Measurements from ENCODE around the gene VDAC1. TPM values are rescaled to one million over a fixed set of nuclear protein-coding genes. Genes with fewer than 3 reads are reported as not detected.

The VDAC1 gene
- total RNA-seq, 4 donors from 2014 or later = 113 to 125 (median 118) TPM

DNA sequence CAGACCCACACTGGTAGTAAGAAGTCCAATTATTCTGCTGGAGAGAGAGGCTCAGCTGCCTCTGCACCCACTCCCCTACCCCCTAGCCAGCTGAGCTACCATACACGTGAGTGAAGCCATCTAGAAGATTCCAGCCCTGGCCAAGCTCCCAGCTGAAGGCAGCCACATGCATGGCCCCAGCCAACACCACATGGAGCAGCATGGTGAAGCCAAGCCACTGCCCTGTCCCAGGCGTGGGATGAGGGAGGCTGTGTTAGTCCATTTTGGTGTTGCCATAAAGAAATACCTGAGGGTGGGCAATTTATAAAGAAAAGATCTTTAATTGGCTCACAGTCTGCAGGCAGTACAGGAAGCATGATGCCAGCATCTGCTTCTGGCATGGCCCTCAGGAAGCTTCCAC lies 20.0 kb upstream of the VDAC1 start:
- no peak for TF ChIP-seq POLR2AphosphoS5 (IDR thresholded peaks at IDR 0.05)
- TF ChIP-seq POLR2A (IDR thresholded peaks at IDR 0.05; ENCODE audit: low read depth) = no peak
- no peak for TF ChIP-seq EP300 (IDR thresholded peaks at IDR 0.05)
- TF ChIP-seq, protein P1, sequence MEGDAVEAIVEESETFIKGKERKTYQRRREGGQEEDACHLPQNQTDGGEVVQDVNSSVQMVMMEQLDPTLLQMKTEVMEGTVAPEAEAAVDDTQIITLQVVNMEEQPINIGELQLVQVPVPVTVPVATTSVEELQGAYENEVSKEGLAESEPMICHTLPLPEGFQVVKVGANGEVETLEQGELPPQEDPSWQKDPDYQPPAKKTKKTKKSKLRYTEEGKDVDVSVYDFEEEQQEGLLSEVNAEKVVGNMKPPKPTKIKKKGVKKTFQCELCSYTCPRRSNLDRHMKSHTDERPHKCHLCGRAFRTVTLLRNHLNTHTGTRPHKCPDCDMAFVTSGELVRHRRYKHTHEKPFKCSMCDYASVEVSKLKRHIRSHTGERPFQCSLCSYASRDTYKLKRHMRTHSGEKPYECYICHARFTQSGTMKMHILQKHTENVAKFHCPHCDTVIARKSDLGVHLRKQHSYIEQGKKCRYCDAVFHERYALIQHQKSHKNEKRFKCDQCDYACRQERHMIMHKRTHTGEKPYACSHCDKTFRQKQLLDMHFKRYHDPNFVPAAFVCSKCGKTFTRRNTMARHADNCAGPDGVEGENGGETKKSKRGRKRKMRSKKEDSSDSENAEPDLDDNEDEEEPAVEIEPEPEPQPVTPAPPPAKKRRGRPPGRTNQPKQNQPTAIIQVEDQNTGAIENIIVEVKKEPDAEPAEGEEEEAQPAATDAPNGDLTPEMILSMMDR (IDR thresholded peaks at IDR 0.05) = no peak
- intact Hi-C loops (cut with DNase I) = no loop called here
- no peaks in the 10 kb centered on the region for H3K4me1 ChIP-seq
- WGBS = 74% methylated on average over 2 of the region's 2 CpGs
- H3K9me3 ChIP-seq = no peaks in the 10 kb centered on the region
- no peaks in the 10 kb centered on the region for H3K36me3 ChIP-seq
- DNase-seq (ENCODE audit: extremely low spot score) = no peak
- no peak overlapping the region for H3K27ac ChIP-seq (replicated peaks in 1 of 4)
- peaks cover 0 to 16% (median 0%) of the 10 kb centered on the region in 4 donors for H3K27me3 ChIP-seq
- no peak overlapping the region for H3K4me3 ChIP-seq

DNA sequence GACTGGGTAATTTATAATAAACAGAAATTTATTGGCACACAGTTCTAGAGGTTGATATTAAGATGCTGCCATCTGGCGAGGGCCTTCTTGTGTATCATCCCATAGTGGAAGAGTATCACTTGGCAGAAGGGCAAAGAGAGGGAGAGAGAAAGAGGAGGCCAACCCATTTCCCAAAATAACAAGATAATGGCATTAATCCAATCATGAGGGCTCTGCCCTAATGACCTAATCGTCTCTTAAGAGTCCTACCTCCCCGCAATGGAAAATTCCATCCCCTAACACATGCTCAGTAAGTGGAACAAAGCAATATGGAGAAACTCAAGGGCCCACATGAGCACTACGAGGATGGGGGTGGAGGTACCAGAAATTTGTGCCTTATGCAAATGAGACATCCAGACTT lies 17.6 kb upstream of the VDAC1 start:
- H3K4me1 ChIP-seq = no peaks in the 10 kb centered on the region
- no peak for TF ChIP-seq EP300 (IDR thresholded peaks at IDR 0.05)
- TF ChIP-seq POLR2AphosphoS5 (IDR thresholded peaks at IDR 0.05) = no peak
- TF ChIP-seq, protein P1 (IDR thresholded peaks at IDR 0.05) = no peak
- no peak for TF ChIP-seq POLR2A (IDR thresholded peaks at IDR 0.05; ENCODE audit: low read depth)
- no peaks in the 10 kb centered on the region for H3K9me3 ChIP-seq
- H3K27ac ChIP-seq (replicated peaks in 1 of 4) = no peak overlapping the region
- 76% methylated on average over 4 of the region's 4 CpGs for WGBS
- peaks cover 0 to 16% (median 0%) of the 10 kb centered on the region in 4 donors for H3K27me3 ChIP-seq
- H3K4me3 ChIP-seq = no peak overlapping the region
- H3K36me3 ChIP-seq = no peaks in the 10 kb centered on the region
- intact Hi-C loops (cut with DNase I) = no loop called here
- DNase-seq (ENCODE audit: extremely low spot score) = no peak

DNA sequence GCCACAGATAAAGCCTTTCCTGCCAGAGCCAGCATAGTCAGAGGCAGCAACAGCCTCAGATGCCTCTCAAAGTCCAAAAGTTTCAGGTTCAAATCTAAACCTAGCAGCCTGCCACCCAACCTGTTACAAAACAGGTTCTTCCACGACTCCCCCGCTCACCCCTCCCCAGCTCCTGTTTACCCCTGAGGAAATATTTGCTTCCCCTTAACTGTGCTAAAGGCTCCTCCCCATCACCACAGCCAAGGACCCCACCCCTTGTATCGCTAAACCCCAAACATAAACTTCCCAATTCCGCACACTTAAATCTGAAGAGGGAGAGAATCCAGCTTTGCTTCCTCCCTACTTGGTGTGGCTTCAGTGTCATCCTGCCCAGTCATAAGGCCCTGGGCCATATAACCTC lies 15.4 kb upstream of the VDAC1 start:
- Histone ChIP-seq H3K27ac (replicated peaks in 1 of 4) (no peak overlapping the region), H3K27me3 (peaks cover 0 to 5% (median 0%) of the 10 kb centered on the region in 4 donors), H3K36me3 (no peaks in the 10 kb centered on the region), H3K4me1 (no peaks in the 10 kb centered on the region), H3K9me3 (no peaks in the 10 kb centered on the region), H3K4me3 (no peak overlapping the region)
- DNase-seq (ENCODE audit: extremely low spot score) = no peak
- TF ChIP-seq EP300 (IDR thresholded peaks at IDR 0.05) = no peak
- TF ChIP-seq, protein P1 (IDR thresholded peaks at IDR 0.05) = no peak
- no peak for TF ChIP-seq POLR2AphosphoS5 (IDR thresholded peaks at IDR 0.05)
- no peak for TF ChIP-seq POLR2A (IDR thresholded peaks at IDR 0.05; ENCODE audit: low read depth)
- intact Hi-C loops (cut with DNase I) = no loop called here
- 76% methylated on average over 4 of the region's 4 CpGs for WGBS

DNA sequence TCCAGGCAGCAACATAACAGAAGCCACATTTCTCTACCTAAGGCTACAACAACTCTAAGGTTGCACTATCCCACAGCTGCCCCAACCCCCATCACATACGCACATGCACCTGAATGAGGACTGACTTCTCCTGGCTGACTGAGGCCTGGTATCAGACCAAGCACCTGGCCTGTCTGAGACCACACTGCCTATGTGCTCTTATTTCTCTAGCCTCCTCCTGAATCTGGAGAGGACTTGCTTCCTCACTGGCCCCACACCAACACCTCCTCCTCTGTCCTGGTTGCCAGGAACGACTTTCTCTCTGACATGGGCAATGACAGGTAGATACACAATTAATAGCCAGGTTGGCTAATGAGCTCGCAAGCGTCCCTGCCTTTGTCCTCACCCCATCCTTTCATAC lies 14.9 kb upstream of the VDAC1 start:
- intact Hi-C loops (cut with DNase I) = no loop called here
- DNase-seq (ENCODE audit: extremely low spot score) = no peak
- H3K36me3 ChIP-seq = no peaks in the 10 kb centered on the region
- H3K4me1 ChIP-seq = no peaks in the 10 kb centered on the region
- no peaks in the 10 kb centered on the region for H3K9me3 ChIP-seq
- H3K27me3 ChIP-seq = no peaks in the 10 kb centered on the region
- H3K27ac ChIP-seq (replicated peaks in 1 of 4) = no peak overlapping the region
- no peak for TF ChIP-seq POLR2AphosphoS5 (IDR thresholded peaks at IDR 0.05)
- no peak for TF ChIP-seq EP300 (IDR thresholded peaks at IDR 0.05)
- TF ChIP-seq, protein P1 (IDR thresholded peaks at IDR 0.05) = no peak
- no peak for TF ChIP-seq POLR2A (IDR thresholded peaks at IDR 0.05; ENCODE audit: low read depth)
- 80% methylated on average over 4 of the region's 4 CpGs for WGBS
- no peak overlapping the region for H3K4me3 ChIP-seq

DNA sequence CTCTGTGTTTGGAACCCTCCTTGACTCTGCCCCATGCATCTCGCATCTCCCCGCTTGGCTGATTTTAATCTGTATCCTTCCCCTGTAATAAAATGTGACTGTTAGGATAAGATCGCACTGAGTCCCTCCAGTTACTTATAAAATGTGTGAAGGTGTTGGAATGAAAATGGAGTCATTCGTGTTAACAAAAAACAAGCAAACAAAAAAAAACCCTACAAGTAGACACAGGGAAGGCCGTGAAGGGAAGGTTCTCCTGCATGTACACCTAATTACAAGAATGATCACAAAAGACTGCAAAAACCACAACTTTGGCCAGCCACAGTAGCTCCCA lies 14.2 kb upstream of the VDAC1 start:
- intact Hi-C loops (cut with DNase I) = no loop called here
- Histone ChIP-seq H3K4me3 (no peak overlapping the region), H3K4me1 (no peaks in the 10 kb centered on the region), H3K36me3 (no peaks in the 10 kb centered on the region), H3K9me3 (no peaks in the 10 kb centered on the region), H3K27ac (replicated peaks in 1 of 4) (no peak overlapping the region), H3K27me3 (no peaks in the 10 kb centered on the region)
- no peak for DNase-seq (ENCODE audit: extremely low spot score)
- TF ChIP-seq EP300 (IDR thresholded peaks at IDR 0.05) (no peak), POLR2A (IDR thresholded peaks at IDR 0.05; ENCODE audit: low read depth) (no peak), POLR2AphosphoS5 (IDR thresholded peaks at IDR 0.05) (no peak)
- TF ChIP-seq, protein P1 (IDR thresholded peaks at IDR 0.05) = no peak
- WGBS = 92% methylated on average over 5 of the region's 5 CpGs
